Upper lobe of left lung (tissue), 6 donors: ENCODE data around the gene PEPD. TPM values are rescaled to one million over a fixed set of nuclear protein-coding genes. Genes with fewer than 3 reads are reported as not detected.

Experiments
- ATAC-seq, 2 donors: fragments of 200-7000 bp; cut with Tn5 transposase; one replicate each; pipeline ENCODE4 v1.9.1; 2022; ENCODE audit warnings: mild to moderate bottlenecking in 2 of 2, moderate library complexity in 2 of 2; ENCODE audit not compliant: low FRiP score in 2 of 2
- DNase-seq, 2 donors: peaks; one replicate each; pipeline ENCODE4 v3.0.0-alpha.2; 2019 to 2020
- H3K27ac ChIP-seq, 4 donors: fragments of 200-600 bp; sonication (generic); one replicate each; pipeline ENCODE4 v1.5.1; 2016 to 2019
- H3K27me3 ChIP-seq, 4 donors: fragments of 200-600 bp; sonication (generic); one replicate each; pipeline ENCODE4 v1.5.1; 2017 to 2019
- H3K36me3 ChIP-seq, 4 donors: fragments of 200-600 bp; sonication (generic); one replicate each; pipeline ENCODE4 v1.5.1; 2016 to 2019
- H3K4me1 ChIP-seq, 4 donors: fragments of 200-600 bp; sonication (generic); one replicate each; pipeline ENCODE4 v1.5.1; 2018 to 2019
- H3K4me3 ChIP-seq, 4 donors: fragments of 200-600 bp; sonication (generic); one replicate each; pipeline ENCODE4 v1.5.1; 2017 to 2019; ENCODE audit warnings: mild to moderate bottlenecking in 2 of 4, moderate library complexity in 1 of 4
- H3K9me3 ChIP-seq, 4 donors: fragments of 200-600 bp; sonication (generic); one replicate each; pipeline ENCODE4 v1.5.1; 2018 to 2019
- CTCF ChIP-seq, 6 experiments: fragments of 450-650 bp in 4 of 6; fragments of 200-600 bp in 2 of 6; sonication (generic) in 2 of 6; IDR thresholded peaks; one replicate each; pipeline ENCODE4 v1.5.1; 2016 to 2019; ENCODE audit warnings: antibody characterized with exemption in 6 of 6
- EP300 ChIP-seq, 4 donors: sonication (generic); formaldehyde crosslinking; IDR thresholded peaks; one replicate each; pipeline ENCODE4 v1.5.1; 2017; ENCODE audit warnings: antibody characterized with exemption in 4 of 4, control low read depth in 2 of 4
- POLR2A ChIP-seq, 4 donors: fragments of 450-650 bp; IDR thresholded peaks; one replicate each; pipeline ENCODE4 v1.5.1; 2016 to 2017; ENCODE audit warnings: antibody characterized with exemption in 4 of 4, mild to moderate bottlenecking in 2 of 4
- POLR2AphosphoS5 ChIP-seq, 2 donors: sonication (generic); formaldehyde crosslinking; IDR thresholded peaks; one replicate each; pipeline ENCODE4 v1.5.1; 2017; ENCODE audit warnings: antibody characterized with exemption in 2 of 2
- WGBS, 2 donors: methylation state at CpG; one replicate each; pipeline ENCODE4 v1.1.5; 2017 to 2018; 5-methylcytosine and 5-hydroxymethylcytosine counted together
- total RNA-seq, 6 donors: library from RNA; depleted of rRNA in 4 of 6; stranded (reverse); fragments of >200 nt in 4 of 6; gene quantifications; one replicate each; pipeline versions ENCODE4 v1.1.0 to v1.2.1, GENCODE V29; 2016 to 2021
- donor health status: DM: no; HTN: no; CAD: no; lungs with moderate emphysema.
- donor health status: DM: no; HTN: yes; CAD: no; lungs with severe emphysema.

The PEPD gene
- total RNA-seq, 6 donors from 2014 or later: 30.4 to 106 (median 80.6) TPM

GRCh38 chr19:33550768-33551167, 29.2 kb upstream of the PEPD start:
- H3K27me3 ChIP-seq: no peaks in the 10 kb centered on the region
- no peak for TF ChIP-seq POLR2A (IDR thresholded peaks at IDR 0.05)
- no peak for TF ChIP-seq POLR2AphosphoS5 (IDR thresholded peaks at IDR 0.05)
- no peak for TF ChIP-seq EP300 (IDR thresholded peaks at IDR 0.05)
- H3K4me1 ChIP-seq: no peaks in the 10 kb centered on the region
- ATAC-seq (no peak), DNase-seq (no peak)
- 83 to 85% methylated on average over 2 to 4 of the region's 5 CpGs for WGBS, 2 donors
- no peaks in the 10 kb centered on the region for H3K9me3 ChIP-seq
- no peak overlapping the region for H3K4me3 ChIP-seq
- no peak overlapping the region for H3K27ac ChIP-seq
- no peaks in the 10 kb centered on the region for H3K36me3 ChIP-seq

GRCh38 chr19:33547676-33548075, 26.1 kb upstream of the PEPD start:
- DNase-seq (no peak), ATAC-seq (no peak)
- Histone ChIP-seq H3K27ac (no peak overlapping the region), H3K27me3 (no peaks in the 10 kb centered on the region), H3K9me3 (no peaks in the 10 kb centered on the region), H3K36me3 (no peaks in the 10 kb centered on the region), H3K4me3 (no peak overlapping the region), H3K4me1 (no peaks in the 10 kb centered on the region)
- TF ChIP-seq POLR2AphosphoS5 (IDR thresholded peaks at IDR 0.05) (no peak), EP300 (IDR thresholded peaks at IDR 0.05) (no peak), POLR2A (IDR thresholded peaks at IDR 0.05) (no peak), CTCF (IDR thresholded peaks at IDR 0.05) (no peak)
- 64 to 90% methylated on average over 3 of the region's 3 CpGs for whole genome bisulfite sequencing, 2 donors

- Histone ChIP-seq H3K9me3 (no peaks in the 10 kb centered on the region), H3K27me3 (no peaks in the 10 kb centered on the region), H3K27ac (no peak overlapping the region), H3K4me3 (no peak overlapping the region), H3K36me3 (no peaks in the 10 kb centered on the region), H3K4me1 (no peaks in the 10 kb centered on the region)
- ATAC-seq (no peak), DNase-seq (no peak)
- TF ChIP-seq CTCF (IDR thresholded peaks at IDR 0.05): no peak
- no peak for TF ChIP-seq POLR2A (IDR thresholded peaks at IDR 0.05)
- TF ChIP-seq EP300 (IDR thresholded peaks at IDR 0.05): no peak
- no peak for TF ChIP-seq POLR2AphosphoS5 (IDR thresholded peaks at IDR 0.05)
- 86 to 91% methylated on average over 5 of the region's 5 CpGs for WGBS, 2 donors
These were observed 25.1 kb upstream of the PEPD start for GRCh38 chr19:33546656-33547055.

- H3K4me1 ChIP-seq: no peaks in the 10 kb centered on the region
- TF ChIP-seq EP300 (IDR thresholded peaks at IDR 0.05) (no peak), POLR2AphosphoS5 (IDR thresholded peaks at IDR 0.05) (no peak), POLR2A (IDR thresholded peaks at IDR 0.05) (no peak), CTCF (IDR thresholded peaks at IDR 0.05) (no peak)
- H3K36me3 ChIP-seq: no peaks in the 10 kb centered on the region
- DNase-seq: no peak
- no peak overlapping the region for H3K4me3 ChIP-seq
- WGBS, 2 donors: 77 to 96% methylated on average over 4 to 9 of the region's 9 CpGs
- no peaks in the 10 kb centered on the region for H3K27me3 ChIP-seq
- no peak for ATAC-seq
- no peak overlapping the region for H3K27ac ChIP-seq
- H3K9me3 ChIP-seq: no peaks in the 10 kb centered on the region
These were observed 23.8 kb upstream of the PEPD start for GRCh38 chr19:33545217-33545981.

GRCh38 chr19:33535226-33535625, 13.6 kb upstream of the PEPD start:
- H3K36me3 ChIP-seq: no peaks in the 10 kb centered on the region
- H3K4me1 ChIP-seq: no peaks in the 10 kb centered on the region
- ATAC-seq (no peak), DNase-seq (no peak)
- no peak overlapping the region for H3K27ac ChIP-seq
- H3K4me3 ChIP-seq: no peak overlapping the region
- H3K9me3 ChIP-seq: no peaks in the 10 kb centered on the region
- 71 to 73% methylated on average over 7 to 8 of the region's 8 CpGs for WGBS, 2 donors
- TF ChIP-seq CTCF (IDR thresholded peaks at IDR 0.05) (no peak), POLR2A (IDR thresholded peaks at IDR 0.05) (no peak), POLR2AphosphoS5 (IDR thresholded peaks at IDR 0.05) (no peak), EP300 (IDR thresholded peaks at IDR 0.05) (no peak)
- no peaks in the 10 kb centered on the region for H3K27me3 ChIP-seq
